RWPE1 (cell line): ENCODE measurements around the gene EEF1AKMT2.

Source experiments
- CTCF ChIA-PET: fragments of 350-600 bp; sonication (Branson Sonifier 250); formaldehyde crosslinking; extraction: SDS; loops from one replicate; lab custom pipeline; 2021; lab: Yijun Ruan, JAX
- POLR2A ChIA-PET: fragments of 400-600 bp; formaldehyde crosslinking; extraction: SDS; loops from one replicate; lab custom pipeline; 2020; ENCODE audit warnings: antibody characterized with exemption; ENCODE audit not compliant: low non-redundant PET; lab: Yijun Ruan, JAX
- DNase-seq: peaks from one replicate; pipeline ENCODE4 v3.0.0; 2012; ENCODE audit warnings: low spot score
- H3K27ac ChIP-seq: fragments of 450-650 bp; 2 replicates; pipeline ENCODE4 v1.5.1; 2017
- CTCF ChIP-seq: fragments of 450-650 bp; conservative IDR thresholded peaks from 2 replicates; pipeline ENCODE4 v1.5.1; 2017; ENCODE audit warnings: low read depth, mild to moderate bottlenecking

Gene EEF1AKMT2

GRCh38 chr10:124712704-124713407, 78.8 kb downstream of the EEF1AKMT2 start:
- peak overlapping the region; percentile 30 for H3K27ac ChIP-seq
- CTCF ChIA-PET = interaction anchor here (1.2 kb wide), 1 partner anchor 28 kb away, joined by 5 read pairs; no protein-coding TSS in a partner anchor
- no peak for DNase-seq
- POLR2A ChIA-PET = no interaction called here
- no peak for TF ChIP-seq CTCF

GRCh38 chr10:124711145-124711544, 80.5 kb downstream of the EEF1AKMT2 start:
- ChIA-PET POLR2A (no interaction called here), CTCF (no interaction called here)
- H3K27ac ChIP-seq = no peak overlapping the region
- DNase-seq = no peak
- no peak for TF ChIP-seq CTCF

- no peak for DNase-seq
- no peak for TF ChIP-seq CTCF
- POLR2A ChIA-PET = no interaction called here
- H3K27ac ChIP-seq = peak overlapping the region; percentile 80
- CTCF ChIA-PET = no interaction called here
Observed at GRCh38 chr10:124710266-124710881, 81.3 kb downstream of the EEF1AKMT2 start.

- no peak for TF ChIP-seq CTCF
- peak overlapping the region; percentile 80 for H3K27ac ChIP-seq
- ChIA-PET POLR2A (no interaction called here), CTCF (no interaction called here)
- DNase-seq = peak; percentile 54
Observed at GRCh38 chr10:124709861-124710260, 81.8 kb downstream of the EEF1AKMT2 start.

GRCh38 chr10:124708922-124709520, 82.7 kb downstream of the EEF1AKMT2 start:
- ChIA-PET CTCF (interaction anchor here (0.7 to 1.0 kb wide), 3 partner anchors 11 to 714 kb away, joined by 3 to 4 read pairs (median 3); no protein-coding TSS in a partner anchor), POLR2A (no interaction called here)
- H3K27ac ChIP-seq = peak overlapping the region; percentile 80
- DNase-seq = no peak
- no peak for TF ChIP-seq CTCF

GRCh38 chr10:124708246-124708779, 83.4 kb downstream of the EEF1AKMT2 start:
- ChIA-PET POLR2A (no interaction called here), CTCF (interaction anchor here (0.7 to 1.0 kb wide), 4 partner anchors 12 to 713 kb away, joined by 3 to 4 read pairs (median 3); no protein-coding TSS in a partner anchor)
- no peak for DNase-seq
- peak overlapping the region; percentile 80 for H3K27ac ChIP-seq
- TF ChIP-seq CTCF = no peak
